ENCODE data around the gene JAKMIP1. TPM values are rescaled to one million over a fixed set of nuclear protein-coding genes. Genes with fewer than 3 reads are reported as not detected.

Gene JAKMIP1
- total RNA-seq, 1 experiment from 2014 or later = not detected

DNA sequence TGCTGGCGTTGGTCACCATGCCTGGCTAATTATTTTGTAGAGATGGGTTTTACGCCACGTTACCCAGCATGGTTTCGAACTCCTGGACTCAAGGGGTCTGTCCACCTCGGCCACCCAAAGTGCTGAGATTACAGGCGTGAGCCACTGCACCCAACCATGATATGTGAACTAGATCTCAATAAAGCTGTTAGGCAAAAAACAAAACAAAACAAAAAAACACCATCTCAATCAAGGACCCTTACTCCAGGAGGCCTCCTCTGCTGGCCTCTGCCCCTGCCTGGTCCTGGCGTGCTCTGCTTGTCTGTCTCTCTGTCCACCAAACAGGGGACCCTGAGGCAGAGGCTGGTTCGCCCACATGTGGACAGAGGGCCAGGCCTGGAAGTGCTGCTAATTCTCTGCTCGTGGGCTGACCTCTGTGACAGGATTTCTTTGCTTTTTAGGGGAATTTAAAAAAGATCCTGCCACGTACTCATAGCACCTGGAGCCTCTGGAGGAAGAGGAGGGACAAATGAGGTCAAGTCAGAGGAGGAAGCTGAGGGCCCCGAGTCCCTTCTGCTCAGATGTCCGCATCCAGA, 36.6 kb upstream of the JAKMIP1 start:
- CTCF ChIA-PET = no interaction called here
- intact Hi-C loops (cut with micrococcal nuclease; ENCODE audit: unreplicated experiment) = no loop called here
- TF ChIP-seq, protein P1, sequence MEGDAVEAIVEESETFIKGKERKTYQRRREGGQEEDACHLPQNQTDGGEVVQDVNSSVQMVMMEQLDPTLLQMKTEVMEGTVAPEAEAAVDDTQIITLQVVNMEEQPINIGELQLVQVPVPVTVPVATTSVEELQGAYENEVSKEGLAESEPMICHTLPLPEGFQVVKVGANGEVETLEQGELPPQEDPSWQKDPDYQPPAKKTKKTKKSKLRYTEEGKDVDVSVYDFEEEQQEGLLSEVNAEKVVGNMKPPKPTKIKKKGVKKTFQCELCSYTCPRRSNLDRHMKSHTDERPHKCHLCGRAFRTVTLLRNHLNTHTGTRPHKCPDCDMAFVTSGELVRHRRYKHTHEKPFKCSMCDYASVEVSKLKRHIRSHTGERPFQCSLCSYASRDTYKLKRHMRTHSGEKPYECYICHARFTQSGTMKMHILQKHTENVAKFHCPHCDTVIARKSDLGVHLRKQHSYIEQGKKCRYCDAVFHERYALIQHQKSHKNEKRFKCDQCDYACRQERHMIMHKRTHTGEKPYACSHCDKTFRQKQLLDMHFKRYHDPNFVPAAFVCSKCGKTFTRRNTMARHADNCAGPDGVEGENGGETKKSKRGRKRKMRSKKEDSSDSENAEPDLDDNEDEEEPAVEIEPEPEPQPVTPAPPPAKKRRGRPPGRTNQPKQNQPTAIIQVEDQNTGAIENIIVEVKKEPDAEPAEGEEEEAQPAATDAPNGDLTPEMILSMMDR (IDR thresholded peaks at IDR 0.05; ENCODE audit: unreplicated experiment) = no peak
- Mint-ChIP-seq H3K4me1 (ENCODE audit: low read depth, unreplicated experiment) (no peaks in the 10 kb centered on the region), H3K9me3 (ENCODE audit: low read depth, unreplicated experiment) (no peaks in the 10 kb centered on the region), H3K4me3 (ENCODE audit: low read depth, unreplicated experiment) (no peak overlapping the region), H3K27ac (ENCODE audit: unreplicated experiment) (no peak overlapping the region), H3K36me3 (ENCODE audit: insufficient read depth, unreplicated experiment) (no peaks in the 10 kb centered on the region), H3K27me3 (ENCODE audit: unreplicated experiment) (peaks cover 13% of the 10 kb centered on the region)
- BruUV-seq (replicated peaks) = no TSS peak
- no peak for DNase-seq

DNA sequence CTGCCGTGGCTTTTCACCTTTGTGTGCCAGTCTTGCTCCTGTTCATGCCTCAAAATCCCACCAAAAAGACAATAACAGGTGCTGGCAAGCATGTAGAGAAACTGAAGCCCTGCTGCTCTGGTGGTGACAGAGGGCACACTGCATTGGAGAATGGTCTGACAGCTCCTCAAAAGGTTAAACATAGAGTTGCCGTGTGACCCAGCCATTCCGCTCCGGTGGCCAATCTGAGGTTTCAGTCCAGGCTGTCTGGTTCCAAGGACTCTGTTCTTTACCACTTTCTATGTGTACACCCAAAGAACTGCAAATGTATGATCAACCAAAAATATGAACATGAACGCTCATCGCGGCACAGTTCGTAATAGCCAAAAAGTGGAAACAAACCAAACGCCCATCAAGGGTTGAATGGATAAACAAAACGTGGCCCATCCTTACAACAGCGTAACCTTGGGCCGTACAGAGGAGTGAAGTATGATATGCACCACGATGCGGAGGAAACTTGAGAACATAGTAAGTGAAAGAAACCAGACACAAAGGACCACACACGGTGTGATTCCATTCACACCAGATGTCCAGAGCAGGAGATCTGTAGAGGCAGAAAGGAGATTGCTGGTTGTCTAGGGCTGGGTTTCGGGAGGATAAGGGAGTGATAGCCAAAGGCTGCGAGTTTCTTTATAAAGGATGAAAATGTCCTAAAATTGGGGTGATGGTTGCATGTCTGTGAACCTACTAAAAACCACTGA, 35.7 kb upstream of the JAKMIP1 start:
- no peaks in the 10 kb centered on the region for H3K9me3 Mint-ChIP-seq (ENCODE audit: low read depth, unreplicated experiment)
- CTCF ChIA-PET = no interaction called here
- no peaks in the 10 kb centered on the region for H3K4me1 Mint-ChIP-seq (ENCODE audit: low read depth, unreplicated experiment)
- BruUV-seq (replicated peaks) = no TSS peak
- no peak overlapping the region for H3K4me3 Mint-ChIP-seq (ENCODE audit: low read depth, unreplicated experiment)
- H3K27me3 Mint-ChIP-seq (ENCODE audit: unreplicated experiment) = peaks cover 10% of the 10 kb centered on the region
- intact Hi-C loops (cut with micrococcal nuclease; ENCODE audit: unreplicated experiment) = no loop called here
- no peak overlapping the region for H3K27ac Mint-ChIP-seq (ENCODE audit: unreplicated experiment)
- no peaks in the 10 kb centered on the region for H3K36me3 Mint-ChIP-seq (ENCODE audit: insufficient read depth, unreplicated experiment)
- no peak for DNase-seq
- TF ChIP-seq, protein P1 (IDR thresholded peaks at IDR 0.05; ENCODE audit: unreplicated experiment) = no peak

DNA sequence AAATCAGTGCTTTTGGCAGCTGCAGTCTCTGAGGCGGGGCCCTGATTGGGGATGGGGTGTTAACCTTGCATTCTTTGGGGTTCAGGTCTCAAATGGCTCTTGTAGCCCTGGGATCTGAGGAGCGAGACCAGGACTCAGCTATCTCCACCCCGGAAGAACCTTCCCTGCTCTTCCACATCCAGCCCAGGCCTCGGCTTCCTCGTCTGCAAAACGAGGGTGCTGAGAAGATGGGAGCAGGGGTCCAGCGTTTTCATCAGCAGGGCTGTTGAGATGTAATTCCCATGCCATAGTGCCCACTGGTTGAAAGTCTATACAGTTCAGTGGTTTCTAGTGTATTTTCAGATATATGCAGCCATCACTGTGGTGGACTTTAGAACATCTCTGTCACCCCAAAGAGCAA, 34.7 kb upstream of the JAKMIP1 start:
- no peaks in the 10 kb centered on the region for H3K9me3 Mint-ChIP-seq (ENCODE audit: low read depth, unreplicated experiment)
- peaks cover 13% of the 10 kb centered on the region for H3K27me3 Mint-ChIP-seq (ENCODE audit: unreplicated experiment)
- H3K36me3 Mint-ChIP-seq (ENCODE audit: insufficient read depth, unreplicated experiment) = no peaks in the 10 kb centered on the region
- intact Hi-C loops (cut with micrococcal nuclease; ENCODE audit: unreplicated experiment) = no loop called here
- CTCF ChIA-PET = interaction anchor here (1.1 kb wide), 1 partner anchor 15 kb away, joined by 3 read pairs; no protein-coding TSS in a partner anchor
- BruUV-seq (replicated peaks) = no TSS peak
- H3K4me1 Mint-ChIP-seq (ENCODE audit: low read depth, unreplicated experiment) = no peaks in the 10 kb centered on the region
- H3K27ac Mint-ChIP-seq (ENCODE audit: unreplicated experiment) = no peak overlapping the region
- DNase-seq = no peak
- no peak overlapping the region for H3K4me3 Mint-ChIP-seq (ENCODE audit: low read depth, unreplicated experiment)
- TF ChIP-seq, protein P1 (IDR thresholded peaks at IDR 0.05; ENCODE audit: unreplicated experiment) = no peak

DNA sequence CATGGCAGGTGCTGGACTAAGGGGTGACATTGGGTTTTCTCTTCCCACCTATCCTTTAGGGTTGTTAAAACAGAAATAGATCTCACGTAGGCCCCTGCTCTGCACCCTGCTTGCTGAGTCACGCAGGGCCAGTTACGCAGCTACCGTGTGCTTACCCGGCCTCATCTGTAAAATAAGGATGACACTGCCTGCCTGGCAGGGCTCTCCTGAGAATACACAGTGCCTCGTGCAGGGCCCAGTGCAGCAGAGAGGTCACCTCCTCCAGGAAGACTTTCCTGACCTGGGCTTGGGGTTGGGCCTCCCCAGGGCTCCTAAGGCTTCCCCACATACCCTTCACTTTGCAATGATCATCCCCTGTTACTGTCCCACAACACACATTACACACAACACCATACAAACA, 33.6 kb upstream of the JAKMIP1 start:
- TF ChIP-seq, protein P1 (IDR thresholded peaks at IDR 0.05; ENCODE audit: unreplicated experiment) = no peak
- H3K4me3 Mint-ChIP-seq (ENCODE audit: low read depth, unreplicated experiment) = no peak overlapping the region
- no TSS peak for BruUV-seq (replicated peaks)
- H3K36me3 Mint-ChIP-seq (ENCODE audit: insufficient read depth, unreplicated experiment) = no peaks in the 10 kb centered on the region
- no peak for DNase-seq
- CTCF ChIA-PET = no interaction called here
- peaks cover 21% of the 10 kb centered on the region for H3K27me3 Mint-ChIP-seq (ENCODE audit: unreplicated experiment)
- intact Hi-C loops (cut with micrococcal nuclease; ENCODE audit: unreplicated experiment) = no loop called here
- H3K27ac Mint-ChIP-seq (ENCODE audit: unreplicated experiment) = no peak overlapping the region
- no peaks in the 10 kb centered on the region for H3K4me1 Mint-ChIP-seq (ENCODE audit: low read depth, unreplicated experiment)
- no peaks in the 10 kb centered on the region for H3K9me3 Mint-ChIP-seq (ENCODE audit: low read depth, unreplicated experiment)

All from Calu3 (cell line).